PC-3 (cell line): ENCODE measurements around the gene TP53I13. TPM values are rescaled to one million over a fixed set of nuclear protein-coding genes. Genes with fewer than 3 reads are reported as not detected.

ENCODE experiments used
- ATAC-seq: fragments of 200-7000 bp; cut with Tn5 transposase; 2 replicates; pipeline ENCODE4 v1.9.1; 2020; ENCODE audit warnings: mild to moderate bottlenecking, moderate library complexity
- BruUV-seq: library from RNA; stranded (reverse); fragments of 400-500 nt; replicated peaks from 2 replicates; lab custom pipeline; 2021; lab: Mats Ljungman, UMichigan
- CTCF ChIA-PET: fragments of 300-600 bp; sonication (Branson Sonifier 250); formaldehyde crosslinking; loops from one replicate; lab custom pipeline; 2022; ENCODE audit warnings: antibody characterized with exemption; lab: Charles Lee
- POLR2A ChIA-PET: fragments of 300-600 bp; sonication (Branson Sonifier 250); formaldehyde crosslinking; loops from one replicate; lab custom pipeline; 2022; ENCODE audit warnings: antibody characterized with exemption; ENCODE audit not compliant: unreplicated experiment; lab: Charles Lee
- DNase-seq: peaks from one replicate; pipeline ENCODE4 v3.0.0-alpha.2; 2015
- H2AFZ ChIP-seq: fragments of 300-600 bp; sonication (generic); 2 replicates; pipeline ENCODE4 v1.6.0; 2016; ENCODE audit warnings: antibody characterized with exemption, low read length
- H3F3A ChIP-seq: fragments of 300-600 bp; sonication (generic); one replicate; pipeline ENCODE4 v1.6.0; 2017; ENCODE audit warnings: antibody characterized with exemption, low read length, control low read depth, mild to moderate bottlenecking; ENCODE audit not compliant: unreplicated experiment
- H3K27ac ChIP-seq: fragments of 300-600 bp; sonication (generic); 2 replicates; pipeline ENCODE4 v1.5.1; 2016; ENCODE audit warnings: mild to moderate bottlenecking, low read length
- H3K27me3 ChIP-seq: fragments of 300-600 bp; sonication (generic); 2 replicates; pipeline ENCODE4 v1.6.1; 2016; ENCODE audit warnings: low read length, mixed read lengths
- H3K36me3 ChIP-seq: fragments of 300-600 bp; sonication (generic); 2 replicates; pipeline ENCODE4 v1.6.1; 2016; ENCODE audit warnings: low read depth, mixed run types, low read length, mixed read lengths
- H3K4me1 ChIP-seq: fragments of 300-600 bp; sonication (generic); 2 replicates; pipeline ENCODE4 v1.5.1; 2016; ENCODE audit warnings: low read length; ENCODE audit not compliant: insufficient read depth
- H3K4me2 ChIP-seq: fragments of 300-600 bp; sonication (generic); 2 replicates; pipeline ENCODE4 v1.6.0; 2016; ENCODE audit warnings: low read length
- H3K4me3 ChIP-seq: fragments of 300-600 bp; sonication (generic); 2 replicates; pipeline ENCODE4 v1.5.1; 2016; ENCODE audit warnings: mild to moderate bottlenecking, low read length, mixed read lengths
- H3K79me2 ChIP-seq: fragments of 300-600 bp; sonication (generic); 2 replicates; pipeline ENCODE4 v1.6.1; 2017; ENCODE audit warnings: low read length, mixed read lengths
- H3K9ac ChIP-seq: fragments of 300-600 bp; sonication (generic); 2 replicates; pipeline ENCODE4 v1.6.0; 2016; ENCODE audit warnings: mild to moderate bottlenecking, low read length
- H3K9me2 ChIP-seq: fragments of 300-600 bp; sonication (generic); replicated peaks from 2 replicates; pipeline ENCODE4 v1.6.1; 2016; ENCODE audit warnings: mixed run types, low read length, mixed read lengths
- H3K9me3 ChIP-seq: fragments of 300-600 bp; sonication (generic); 2 replicates; pipeline ENCODE4 v1.6.1; 2016; ENCODE audit warnings: low read length, mixed read lengths
- H4K20me1 ChIP-seq: fragments of 300-600 bp; sonication (generic); 2 replicates; pipeline ENCODE4 v1.6.1; 2016; ENCODE audit warnings: low read length, mixed read lengths
- CTCF ChIP-seq: fragments of 300-600 bp; sonication (generic); conservative IDR thresholded peaks from 2 replicates; pipeline ENCODE4 v1.5.1; 2017; ENCODE audit warnings: antibody characterized with exemption, low read depth, mild to moderate bottlenecking, low read length
- EZH2 ChIP-seq: fragments of 300-600 bp; sonication (generic); IDR thresholded peaks from one replicate; pipeline ENCODE4 v1.6.1; 2017; ENCODE audit warnings: antibody characterized with exemption, mild to moderate bottlenecking, low read length; ENCODE audit not compliant: unreplicated experiment
- EZH2phosphoT487 ChIP-seq: fragments of 300-600 bp; sonication (generic); IDR thresholded peaks from 2 replicates; pipeline ENCODE4 v1.6.1; 2018; ENCODE audit warnings: mild to moderate bottlenecking, antibody characterized with exemption, low read length, borderline replicate concordance
- intact Hi-C: fragments of 100-400 bp; cut with micrococcal nuclease; formaldehyde crosslinking; loops from 2 replicates; pipeline ENCODE4 v1.9.0; 2023
- total RNA-seq: library from RNA; depleted of rRNA; stranded (reverse); fragments of >200 nt; gene quantifications from 2 replicates; pipeline ENCODE4 v1.2.3, GENCODE V29; 2014

TP53I13 gene
- total RNA-seq, 1 experiment from 2014 or later, result 45.0 TPM

GRCh38 chr17:29591737-29592608 lies 23.5 kb downstream of the TP53I13 start:
- DNase-seq (peak; percentile 80), ATAC-seq (peak; percentile 63)
- peak overlapping the region; percentile 82 for H3K4me2 ChIP-seq
- no peaks in the 10 kb centered on the region for H3K27me3 ChIP-seq
- H3K36me3 ChIP-seq, result no peaks in the 10 kb centered on the region
- H3K9ac ChIP-seq, result no peak overlapping the region
- ChIA-PET CTCF (interaction anchor here (0.6 to 2.5 kb wide), 6 partner anchors 13 to 873 kb away, joined by 3 to 26 read pairs (median 4); no protein-coding TSS in a partner anchor), POLR2A (no interaction called here)
- H3K4me3 ChIP-seq, result peak overlapping the region; percentile 13; the same call in 1 of the 2 replicates
- intact Hi-C loops, result no loop called here
- no peaks in the 10 kb centered on the region for H3K9me3 ChIP-seq
- TF ChIP-seq EZH2, result no peak
- peak; percentile 83 for TF ChIP-seq CTCF
- H3K27ac ChIP-seq, result 0 out of 2 replicates have a peak overlapping the region, but pooled peaks have one; percentile 8
- BruUV-seq, result no TSS peak
- peaks cover 28% of the 10 kb centered on the region for H3K79me2 ChIP-seq
- H3K9me2 ChIP-seq, result no peaks in the 10 kb centered on the region
- peak overlapping the region; percentile 69 for H2AFZ ChIP-seq
- H4K20me1 ChIP-seq, result no peaks in the 10 kb centered on the region
- no peaks in the 10 kb centered on the region for H3F3A ChIP-seq
- peaks cover 49% of the 10 kb centered on the region for H3K4me1 ChIP-seq

- Histone ChIP-seq H3K4me2 (peak within 1 kb of the TSS; percentile 89), H3K9me2 (no peaks in the 10 kb centered on the region), H3K27me3 (no peaks in the 10 kb centered on the region), H3K4me1 (peaks cover 46% of the 10 kb centered on the region), H3K27ac (0 out of 2 replicates have a peak within 1 kb of the TSS, but pooled peaks have one; percentile 8), H3K79me2 (peaks cover 18% of the 10 kb centered on the region), H3K9me3 (no peaks in the 10 kb centered on the region), H3K36me3 (no peaks in the 10 kb centered on the region), H2AFZ (peak within 1 kb of the TSS; percentile 86), H3K9ac (peak within 1 kb of the TSS; percentile 51), H4K20me1 (no peaks in the 10 kb centered on the region), H3K4me3 (peak within 1 kb of the TSS; percentile 75), H3F3A (no peaks in the 10 kb centered on the region)
- ChIA-PET CTCF (interaction anchor here (1.6 to 2.5 kb wide), 2 partner anchors 25 to 223 kb away, joined by 6 to 26 read pairs; no protein-coding TSS in a partner anchor), POLR2A (no interaction called here)
- TF ChIP-seq EZH2 (no peak), CTCF (no peak), EZH2phosphoT487 (no peak)
- no TSS peak for BruUV-seq
- ATAC-seq (no peak), DNase-seq (no peak)
- intact Hi-C loops, result no loop called here
Observed at GRCh38 chr17:29592850-29593551, 24.5 kb downstream of the TP53I13 start, which contains the start of gene ANKRD13B. Gene ANKRD13B (plus strand): TSS chr17:29593132. CDS start chr17:29593622, 490 bp downstream.
